ENCODE results near the gene DIAPH3.

The DIAPH3 gene

DNA sequence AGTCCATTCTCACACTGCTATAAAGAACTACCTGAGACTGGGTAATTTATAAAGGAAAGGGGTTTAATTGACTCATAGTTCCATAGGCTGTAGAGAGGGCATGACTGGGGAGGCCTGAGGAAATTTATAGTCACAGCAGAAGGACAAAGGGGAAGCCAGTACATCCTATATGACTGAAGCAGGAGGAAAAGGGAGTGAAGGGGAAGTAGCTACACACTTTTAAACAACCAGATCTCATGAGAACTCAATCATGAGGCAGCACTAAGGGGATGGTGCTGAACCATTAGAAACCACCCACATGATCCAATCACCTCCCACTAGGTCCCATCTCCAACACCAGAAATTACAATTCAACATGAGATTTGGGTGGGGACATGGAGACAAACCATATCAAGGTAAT, 209.1 kb downstream of the DIAPH3 start:
- no peaks in the 10 kb centered on the region for H3K27me3 ChIP-seq
- no peaks in the 10 kb centered on the region for H3K4me1 ChIP-seq (ENCODE audit: control insufficient read depth in 1 of 2, insufficient read depth in 1 of 2, low read depth in 1 of 2, low read length in 1 of 2)
- TF ChIP-seq, protein P1, sequence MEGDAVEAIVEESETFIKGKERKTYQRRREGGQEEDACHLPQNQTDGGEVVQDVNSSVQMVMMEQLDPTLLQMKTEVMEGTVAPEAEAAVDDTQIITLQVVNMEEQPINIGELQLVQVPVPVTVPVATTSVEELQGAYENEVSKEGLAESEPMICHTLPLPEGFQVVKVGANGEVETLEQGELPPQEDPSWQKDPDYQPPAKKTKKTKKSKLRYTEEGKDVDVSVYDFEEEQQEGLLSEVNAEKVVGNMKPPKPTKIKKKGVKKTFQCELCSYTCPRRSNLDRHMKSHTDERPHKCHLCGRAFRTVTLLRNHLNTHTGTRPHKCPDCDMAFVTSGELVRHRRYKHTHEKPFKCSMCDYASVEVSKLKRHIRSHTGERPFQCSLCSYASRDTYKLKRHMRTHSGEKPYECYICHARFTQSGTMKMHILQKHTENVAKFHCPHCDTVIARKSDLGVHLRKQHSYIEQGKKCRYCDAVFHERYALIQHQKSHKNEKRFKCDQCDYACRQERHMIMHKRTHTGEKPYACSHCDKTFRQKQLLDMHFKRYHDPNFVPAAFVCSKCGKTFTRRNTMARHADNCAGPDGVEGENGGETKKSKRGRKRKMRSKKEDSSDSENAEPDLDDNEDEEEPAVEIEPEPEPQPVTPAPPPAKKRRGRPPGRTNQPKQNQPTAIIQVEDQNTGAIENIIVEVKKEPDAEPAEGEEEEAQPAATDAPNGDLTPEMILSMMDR (IDR thresholded peaks at IDR 0.05): no peak
- no peak overlapping the region for H3K27ac ChIP-seq
- H3K36me3 ChIP-seq: no peaks in the 10 kb centered on the region
- no peak overlapping the region for H3K4me3 ChIP-seq (ENCODE audit: low read depth in 1 of 2, low read length in 1 of 2)
- no peaks in the 10 kb centered on the region for H3K9me3 ChIP-seq

- H3K4me3 ChIP-seq (ENCODE audit: low read depth in 1 of 2, low read length in 1 of 2): no peak overlapping the region
- H3K4me1 ChIP-seq (ENCODE audit: control insufficient read depth in 1 of 2, insufficient read depth in 1 of 2, low read depth in 1 of 2, low read length in 1 of 2): no peaks in the 10 kb centered on the region
- H3K9me3 ChIP-seq: no peaks in the 10 kb centered on the region
- H3K36me3 ChIP-seq: no peaks in the 10 kb centered on the region
- H3K27me3 ChIP-seq: no peaks in the 10 kb centered on the region
- TF ChIP-seq, protein P1 (IDR thresholded peaks at IDR 0.05): no peak
- no peak overlapping the region for H3K27ac ChIP-seq
Observed at GRCh38 chr13:59951011-59951410, 212.7 kb downstream of the DIAPH3 start.

GRCh38 chr13:59950266-59950665, 213.5 kb downstream of the DIAPH3 start:
- no peaks in the 10 kb centered on the region for H3K27me3 ChIP-seq
- H3K27ac ChIP-seq: no peak overlapping the region
- H3K36me3 ChIP-seq: no peaks in the 10 kb centered on the region
- no peak overlapping the region for H3K4me3 ChIP-seq (ENCODE audit: low read depth in 1 of 2, low read length in 1 of 2)
- TF ChIP-seq, protein P1 (IDR thresholded peaks at IDR 0.05): no peak
- H3K4me1 ChIP-seq (ENCODE audit: control insufficient read depth in 1 of 2, insufficient read depth in 1 of 2, low read depth in 1 of 2, low read length in 1 of 2): no peaks in the 10 kb centered on the region
- H3K9me3 ChIP-seq: no peaks in the 10 kb centered on the region

DNA sequence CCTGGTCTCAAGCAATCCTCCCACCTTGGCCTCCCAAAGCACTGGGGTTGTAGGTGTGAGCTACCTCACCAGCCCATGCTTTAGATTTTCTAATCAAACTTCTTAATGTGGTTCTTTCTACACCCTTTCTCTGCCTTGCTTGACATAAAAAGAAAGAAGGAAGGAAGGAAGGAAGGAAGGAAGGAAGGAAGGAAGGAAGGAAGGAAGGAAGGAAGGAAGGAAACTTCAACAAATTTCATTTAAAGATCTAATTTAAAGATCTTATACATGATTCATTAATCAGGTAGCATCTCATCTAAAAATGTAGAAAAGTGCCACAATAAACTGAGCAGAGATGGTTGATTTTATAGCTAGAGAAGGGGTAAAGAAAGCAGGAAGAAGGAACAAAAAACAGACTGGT, 215.0 kb downstream of the DIAPH3 start:
- Histone ChIP-seq H3K4me1 (ENCODE audit: control insufficient read depth in 1 of 2, insufficient read depth in 1 of 2, low read depth in 1 of 2, low read length in 1 of 2) (no peaks in the 10 kb centered on the region), H3K27ac (no peak overlapping the region), H3K36me3 (no peaks in the 10 kb centered on the region), H3K27me3 (no peaks in the 10 kb centered on the region), H3K9me3 (no peaks in the 10 kb centered on the region), H3K4me3 (ENCODE audit: low read depth in 1 of 2, low read length in 1 of 2) (no peak overlapping the region)
- TF ChIP-seq, protein P1 (IDR thresholded peaks at IDR 0.05): no peak

DNA sequence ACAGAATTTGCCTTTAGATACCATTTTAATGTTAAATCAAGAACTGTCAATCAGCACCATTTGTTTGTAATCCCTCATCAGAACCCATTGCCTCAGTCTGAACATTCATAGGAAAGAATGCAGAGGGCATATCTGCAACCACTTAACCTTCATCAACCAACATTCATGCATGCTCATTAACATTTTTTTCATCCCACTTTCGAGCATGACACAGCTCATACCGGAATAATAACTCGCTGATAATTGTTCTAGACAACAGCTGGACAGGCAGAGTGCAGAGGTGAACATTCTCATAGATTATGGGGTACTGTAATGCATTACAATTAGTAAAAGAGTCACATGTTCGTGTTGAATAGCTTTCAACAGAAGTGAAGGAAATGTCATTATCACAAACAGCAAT, 216.8 kb downstream of the DIAPH3 start:
- H3K4me3 ChIP-seq (ENCODE audit: low read depth in 1 of 2, low read length in 1 of 2): no peak overlapping the region
- no peak overlapping the region for H3K27ac ChIP-seq
- TF ChIP-seq, protein P1 (IDR thresholded peaks at IDR 0.05): no peak
- H3K36me3 ChIP-seq: no peaks in the 10 kb centered on the region
- H3K4me1 ChIP-seq (ENCODE audit: control insufficient read depth in 1 of 2, insufficient read depth in 1 of 2, low read depth in 1 of 2, low read length in 1 of 2): no peaks in the 10 kb centered on the region
- no peaks in the 10 kb centered on the region for H3K9me3 ChIP-seq
- no peaks in the 10 kb centered on the region for H3K27me3 ChIP-seq

GRCh38 chr13:59931621-59932020, 232.1 kb downstream of the DIAPH3 start:
- TF ChIP-seq, protein P1 (IDR thresholded peaks at IDR 0.05): no peak
- no peaks in the 10 kb centered on the region for H3K9me3 ChIP-seq
- no peak overlapping the region for H3K27ac ChIP-seq
- no peaks in the 10 kb centered on the region for H3K4me1 ChIP-seq (ENCODE audit: control insufficient read depth in 1 of 2, insufficient read depth in 1 of 2, low read depth in 1 of 2, low read length in 1 of 2)
- H3K4me3 ChIP-seq (ENCODE audit: low read depth in 1 of 2, low read length in 1 of 2): no peak overlapping the region
- no peaks in the 10 kb centered on the region for H3K36me3 ChIP-seq
- no peaks in the 10 kb centered on the region for H3K27me3 ChIP-seq
